Activated naive CD8-positive, alpha-beta T cell treated with anti-CD3 and anti-CD28 coated beads for 36 hours (primary cell): ENCODE measurements around the gene TSPAN7. TPM values are rescaled to one million over a fixed set of nuclear protein-coding genes. Genes with fewer than 3 reads are reported as not detected.
A peak's percentile ranks its signal among the peaks of the same experiment; 100 is the strongest.

Experiments used
- DNase-seq: peaks from one replicate; pipeline ENCODE4 v3.0.0; 2021
- H3K27ac Mint-ChIP-seq: one replicate; pipeline ENCODE4 v1.8.0; 2022; ENCODE audit warnings: mild to moderate bottlenecking, moderate library complexity, mixed read lengths
- H3K27me3 Mint-ChIP-seq: one replicate; pipeline ENCODE4 v1.8.0; 2022; ENCODE audit warnings: mild to moderate bottlenecking, mixed read lengths
- H3K36me3 Mint-ChIP-seq: one replicate; pipeline ENCODE4 v1.8.0; 2021; ENCODE audit warnings: mild to moderate bottlenecking, mixed read lengths
- H3K4me1 Mint-ChIP-seq: one replicate; pipeline ENCODE4 v1.8.0; 2021; ENCODE audit warnings: mixed read lengths
- H3K4me3 Mint-ChIP-seq: one replicate; pipeline ENCODE4 v1.8.0; 2022; ENCODE audit warnings: mild to moderate bottlenecking, moderate library complexity, mixed read lengths
- H3K9me3 Mint-ChIP-seq: one replicate; pipeline ENCODE4 v1.8.0; 2022; ENCODE audit warnings: mixed read lengths
- total RNA-seq, 2 experiments: library from RNA; stranded (reverse); gene quantifications; one replicate each; pipeline ENCODE4 v1.2.3, GENCODE V29; 2021

The TSPAN7 gene
- total RNA-seq, 2 experiments from 2014 or later: 0.28 to 0.37 TPM

DNA sequence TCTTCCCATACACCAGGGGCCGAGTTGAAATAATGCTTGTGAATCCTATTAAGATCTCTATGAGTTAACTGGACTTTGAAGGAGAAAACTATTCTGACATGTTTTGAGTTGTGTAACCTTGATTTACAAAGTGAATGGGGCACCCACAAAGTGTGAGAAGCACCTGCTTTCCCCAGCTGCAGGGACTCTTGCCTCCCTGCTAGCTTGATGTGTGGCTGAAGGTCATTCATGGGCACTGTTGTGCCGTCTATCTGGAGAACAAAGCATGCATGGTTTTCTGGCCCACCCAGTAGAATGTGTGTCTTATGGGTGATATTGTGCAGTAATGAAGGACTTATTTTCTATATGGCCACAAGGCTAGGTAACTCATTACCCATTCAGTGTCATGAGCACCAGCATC lies 53.1 kb downstream of the TSPAN7 start:
- H3K4me1 Mint-ChIP-seq: peaks cover 3% of the 10 kb centered on the region
- DNase-seq: no peak
- H3K36me3 Mint-ChIP-seq: no peaks in the 10 kb centered on the region
- no peak overlapping the region for H3K27ac Mint-ChIP-seq
- no peaks in the 10 kb centered on the region for H3K27me3 Mint-ChIP-seq
- no peaks in the 10 kb centered on the region for H3K9me3 Mint-ChIP-seq
- H3K4me3 Mint-ChIP-seq: no peak overlapping the region

DNA sequence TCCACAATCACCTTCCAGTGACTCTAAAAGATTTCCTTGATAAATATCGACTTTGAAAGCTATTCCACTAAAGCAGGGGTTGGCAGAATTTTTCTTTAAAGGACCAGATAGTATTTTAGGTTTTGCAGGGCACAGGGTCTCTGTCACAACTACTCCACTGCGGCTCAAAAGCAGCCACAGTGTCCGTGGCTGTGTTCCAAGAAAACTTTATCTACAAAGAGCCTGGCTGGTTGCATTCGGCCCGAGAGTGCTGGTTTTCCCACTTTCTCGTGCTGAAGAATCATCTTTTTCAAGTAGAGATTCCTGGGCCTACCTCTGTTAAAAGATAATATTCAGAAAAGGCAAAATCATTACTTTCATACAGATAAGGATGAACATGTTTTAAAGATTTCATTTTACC lies 55.6 kb downstream of the TSPAN7 start:
- Mint-ChIP-seq H3K27ac (no peak overlapping the region), H3K27me3 (peaks cover 3% of the 10 kb centered on the region), H3K36me3 (no peaks in the 10 kb centered on the region), H3K9me3 (no peaks in the 10 kb centered on the region), H3K4me1 (peaks cover 3% of the 10 kb centered on the region), H3K4me3 (no peak overlapping the region)
- DNase-seq: no peak

DNA sequence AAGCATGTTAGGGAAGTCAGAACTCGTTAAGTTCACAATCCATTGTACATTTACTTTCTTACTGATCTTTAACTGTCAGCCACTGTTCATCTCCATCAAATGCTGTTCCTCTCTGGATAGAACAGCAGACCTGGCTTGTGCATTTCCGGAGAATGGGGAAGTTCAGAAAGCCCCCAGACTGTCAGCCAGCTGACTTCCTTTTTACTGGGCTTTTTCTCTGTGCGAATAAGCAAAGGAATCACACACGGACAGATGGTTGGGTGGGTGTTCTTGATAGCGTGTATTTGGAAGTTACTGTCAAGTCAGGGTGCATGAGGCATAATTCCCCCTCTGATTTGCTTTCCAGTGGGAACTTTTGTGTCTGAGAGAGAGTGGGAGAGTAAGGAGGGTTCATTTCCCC lies 56.8 kb downstream of the TSPAN7 start:
- Mint-ChIP-seq H3K4me3 (no peak overlapping the region), H3K4me1 (peaks cover 3% of the 10 kb centered on the region), H3K9me3 (no peaks in the 10 kb centered on the region), H3K27me3 (peaks cover 3% of the 10 kb centered on the region), H3K36me3 (no peaks in the 10 kb centered on the region), H3K27ac (no peak overlapping the region)
- DNase-seq: no peak

DNA sequence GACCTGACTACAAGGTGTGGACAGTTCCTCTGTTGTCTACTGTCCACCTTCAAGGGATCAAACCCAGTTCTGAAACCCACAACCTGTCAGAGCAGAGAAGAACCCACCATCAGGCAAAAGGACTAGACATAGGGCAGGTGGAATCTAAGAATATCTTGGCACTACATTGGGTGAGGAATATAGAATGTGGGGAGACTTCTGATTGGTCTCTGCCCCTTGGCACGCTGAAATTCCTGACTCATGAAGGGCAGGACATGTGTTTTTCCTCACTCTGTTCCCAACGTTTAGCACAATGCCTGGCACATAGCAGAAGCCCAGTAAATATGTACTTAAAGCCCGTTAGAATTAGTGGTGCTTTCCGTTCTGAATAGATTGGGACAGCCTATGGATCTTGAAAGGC lies 59.3 kb downstream of the TSPAN7 start:
- Mint-ChIP-seq H3K9me3 (no peaks in the 10 kb centered on the region), H3K36me3 (no peaks in the 10 kb centered on the region), H3K27ac (no peak overlapping the region), H3K4me3 (no peak overlapping the region), H3K27me3 (peaks cover 7% of the 10 kb centered on the region), H3K4me1 (peaks cover 3% of the 10 kb centered on the region)
- DNase-seq: no peak

DNA sequence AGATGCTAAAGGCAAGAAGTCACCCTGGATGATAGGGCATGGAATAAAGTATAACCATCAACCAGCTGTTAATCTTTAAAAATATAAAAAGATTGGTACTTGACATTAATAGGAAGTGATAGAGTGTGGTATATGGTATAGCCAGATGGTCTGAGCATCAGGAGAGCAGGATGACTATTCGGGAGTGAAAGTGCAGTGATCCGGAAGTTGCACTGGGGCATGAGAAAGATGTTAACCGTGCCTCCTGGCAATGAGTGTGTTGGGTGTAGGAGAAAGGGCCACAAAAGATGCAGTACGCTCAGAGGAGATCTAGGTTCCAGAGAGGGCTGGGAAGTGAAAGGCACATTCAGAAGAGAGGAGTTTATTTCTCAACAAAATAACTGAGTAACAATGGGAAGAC lies 65.0 kb downstream of the TSPAN7 start:
- no peak for DNase-seq
- H3K27me3 Mint-ChIP-seq: peaks cover 13% of the 10 kb centered on the region
- H3K4me1 Mint-ChIP-seq: no peaks in the 10 kb centered on the region
- no peak overlapping the region for H3K27ac Mint-ChIP-seq
- no peaks in the 10 kb centered on the region for H3K36me3 Mint-ChIP-seq
- H3K9me3 Mint-ChIP-seq: no peaks in the 10 kb centered on the region
- no peak overlapping the region for H3K4me3 Mint-ChIP-seq

DNA sequence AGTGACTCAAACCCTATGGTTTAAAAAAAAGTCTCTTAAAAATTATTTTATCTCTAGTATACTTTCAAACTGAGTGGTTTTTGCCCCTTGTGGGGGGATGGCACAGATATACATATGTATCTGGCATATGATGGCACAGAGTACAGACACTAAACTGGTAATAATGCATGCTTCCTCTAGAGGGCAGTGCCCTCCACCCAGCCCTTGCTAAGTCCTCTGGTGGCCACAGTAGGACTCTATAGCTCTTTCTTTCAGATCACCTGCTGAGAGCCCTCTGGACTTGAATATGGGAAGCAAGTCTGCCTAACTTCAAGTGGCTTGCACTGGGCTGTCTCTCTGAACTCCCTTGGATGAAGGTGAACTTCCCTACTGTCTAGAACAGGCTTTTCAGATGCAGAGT lies 66.3 kb downstream of the TSPAN7 start:
- no peaks in the 10 kb centered on the region for H3K4me1 Mint-ChIP-seq
- no peaks in the 10 kb centered on the region for H3K9me3 Mint-ChIP-seq
- DNase-seq: peak; percentile 7
- no peaks in the 10 kb centered on the region for H3K36me3 Mint-ChIP-seq
- H3K27ac Mint-ChIP-seq: no peak overlapping the region
- peaks cover 11% of the 10 kb centered on the region for H3K27me3 Mint-ChIP-seq
- H3K4me3 Mint-ChIP-seq: no peak overlapping the region

DNA sequence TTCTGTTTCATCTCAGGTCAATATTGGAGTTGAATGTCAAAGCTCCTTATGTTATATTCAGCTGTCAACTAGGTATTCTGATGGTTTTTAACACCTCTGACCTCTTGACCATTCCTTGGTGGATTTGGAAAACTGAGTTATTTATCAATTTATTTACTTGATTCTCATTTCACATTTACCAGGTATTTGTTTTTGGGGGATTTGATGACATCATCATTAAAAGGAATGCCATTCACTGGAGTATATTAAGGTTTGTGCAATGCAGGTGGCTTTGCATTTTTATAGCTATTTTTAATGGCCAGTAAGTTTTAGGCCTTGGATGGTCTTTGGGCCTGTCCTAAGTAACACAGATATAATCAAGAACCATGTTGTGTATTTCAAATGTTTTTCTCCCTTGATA lies 67.2 kb downstream of the TSPAN7 start:
- Mint-ChIP-seq H3K27me3 (peaks cover 11% of the 10 kb centered on the region), H3K9me3 (no peaks in the 10 kb centered on the region), H3K4me1 (no peaks in the 10 kb centered on the region), H3K36me3 (no peaks in the 10 kb centered on the region), H3K27ac (no peak overlapping the region), H3K4me3 (no peak overlapping the region)
- DNase-seq: no peak

DNA sequence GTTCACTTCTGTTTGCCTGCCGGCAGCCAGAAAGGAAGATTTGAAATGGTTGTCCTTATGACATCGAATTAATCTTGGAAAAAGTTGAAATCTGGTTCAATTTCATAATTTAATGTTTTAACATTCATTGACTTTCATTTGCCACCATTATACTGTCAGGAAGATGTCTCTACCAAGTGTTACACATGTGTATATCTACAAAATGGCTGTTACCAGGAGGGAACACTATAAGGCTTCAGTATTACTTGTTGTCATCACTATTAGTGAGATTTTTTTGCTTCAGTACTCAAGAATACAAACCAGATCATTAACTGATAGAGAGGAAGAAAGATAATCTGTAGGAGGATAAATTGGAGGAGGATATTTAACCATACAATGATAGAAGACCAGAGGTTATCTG lies 71.2 kb downstream of the TSPAN7 start:
- no peak for DNase-seq
- H3K27ac Mint-ChIP-seq: no peak overlapping the region
- H3K4me3 Mint-ChIP-seq: no peak overlapping the region
- H3K9me3 Mint-ChIP-seq: no peaks in the 10 kb centered on the region
- no peaks in the 10 kb centered on the region for H3K27me3 Mint-ChIP-seq
- H3K4me1 Mint-ChIP-seq: no peaks in the 10 kb centered on the region
- no peaks in the 10 kb centered on the region for H3K36me3 Mint-ChIP-seq

DNA sequence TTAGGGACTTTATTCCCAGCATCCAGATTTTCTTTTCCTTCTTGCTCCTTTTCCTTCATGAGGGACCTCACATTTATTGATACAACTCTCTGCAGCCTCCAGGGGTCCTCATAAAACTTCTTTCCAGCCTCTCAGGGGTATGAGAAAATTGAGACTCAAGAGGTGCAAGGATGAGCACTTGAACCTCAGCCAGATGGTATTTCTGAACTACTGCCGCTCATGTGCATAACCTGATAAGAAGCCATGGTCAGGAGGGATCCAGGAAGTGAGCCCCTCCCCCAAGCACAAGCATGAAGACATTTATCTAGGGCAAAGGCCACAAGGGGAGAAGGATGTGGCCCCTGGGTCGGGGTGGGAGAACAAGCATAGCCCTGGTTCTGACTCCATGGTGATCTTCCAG lies 73.3 kb downstream of the TSPAN7 start:
- H3K27me3 Mint-ChIP-seq: no peaks in the 10 kb centered on the region
- no peaks in the 10 kb centered on the region for H3K9me3 Mint-ChIP-seq
- H3K36me3 Mint-ChIP-seq: no peaks in the 10 kb centered on the region
- no peak overlapping the region for H3K27ac Mint-ChIP-seq
- no peak overlapping the region for H3K4me3 Mint-ChIP-seq
- no peak for DNase-seq
- H3K4me1 Mint-ChIP-seq: no peaks in the 10 kb centered on the region

DNA sequence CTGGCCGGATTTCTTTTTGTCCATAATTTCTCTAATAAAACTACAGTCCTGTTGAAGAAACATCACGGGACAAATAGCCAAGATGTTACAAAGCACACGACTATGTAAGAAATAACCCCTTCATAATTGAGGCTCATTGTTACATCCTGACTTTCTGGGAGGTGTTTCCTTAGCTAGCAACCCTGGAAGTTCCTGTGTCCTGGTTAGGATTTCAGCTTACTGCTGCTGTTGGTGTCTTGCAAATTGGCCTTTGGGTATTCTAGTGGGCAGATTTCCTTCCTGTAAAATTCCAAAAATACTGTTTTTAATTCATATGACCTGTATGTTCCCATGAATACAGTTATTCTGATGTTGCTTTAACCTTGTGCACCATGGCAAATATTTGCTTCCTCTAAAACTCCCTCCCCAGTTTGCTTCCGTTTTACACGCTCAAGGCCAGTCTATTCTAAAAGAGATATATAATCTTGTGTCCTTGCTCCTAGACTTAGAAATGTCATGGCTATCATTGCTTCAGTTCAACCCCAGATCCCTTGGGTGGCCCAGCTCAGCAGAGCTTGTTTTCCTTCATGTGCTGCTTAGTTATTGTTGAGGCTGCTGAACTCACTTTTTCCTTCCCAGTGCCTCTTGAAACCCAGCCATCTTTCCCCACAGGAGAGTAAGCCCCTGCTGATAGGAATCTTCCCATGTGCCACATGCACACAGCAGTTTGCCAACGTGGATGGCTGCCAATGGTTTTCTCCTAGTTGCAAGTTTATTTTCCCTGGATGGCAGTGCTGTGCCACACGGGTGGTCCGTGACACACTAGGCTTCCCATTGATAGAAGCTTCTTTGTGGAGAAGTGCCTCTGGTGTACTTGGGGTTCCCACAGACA lies 75.8 kb downstream of the TSPAN7 start:
- H3K36me3 Mint-ChIP-seq: no peaks in the 10 kb centered on the region
- DNase-seq: no peak
- no peaks in the 10 kb centered on the region for H3K4me1 Mint-ChIP-seq
- peaks cover 9% of the 10 kb centered on the region for H3K27me3 Mint-ChIP-seq
- no peak overlapping the region for H3K4me3 Mint-ChIP-seq
- H3K9me3 Mint-ChIP-seq: no peaks in the 10 kb centered on the region
- no peak overlapping the region for H3K27ac Mint-ChIP-seq

DNA sequence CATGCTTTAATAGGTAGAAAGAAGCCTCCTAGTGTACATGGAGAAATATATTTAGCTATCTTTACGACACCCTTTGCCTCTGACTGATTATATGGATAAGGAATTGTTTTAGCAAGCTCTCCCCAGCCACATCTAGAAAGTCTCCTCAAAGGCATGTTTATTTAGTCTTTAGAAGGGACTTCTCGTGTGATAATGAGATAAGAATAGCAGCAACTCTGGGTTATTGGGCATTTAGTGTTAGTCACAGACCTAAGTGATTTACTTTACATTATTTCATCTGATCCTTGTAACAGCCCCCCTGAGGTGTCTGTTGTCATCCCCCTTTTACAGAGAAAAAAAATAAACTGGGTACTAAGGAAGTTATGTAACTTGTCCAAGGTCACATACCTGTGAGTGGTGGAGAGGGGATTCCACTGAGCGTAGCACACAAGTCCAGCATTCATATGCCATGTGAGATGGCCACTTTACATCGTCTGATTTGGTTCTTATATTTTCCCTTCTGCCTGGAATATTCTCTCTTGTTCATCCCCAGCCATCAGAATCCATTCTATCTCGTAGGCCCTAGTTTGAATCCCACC lies 77.7 kb downstream of the TSPAN7 start:
- H3K4me3 Mint-ChIP-seq: no peak overlapping the region
- no peaks in the 10 kb centered on the region for H3K36me3 Mint-ChIP-seq
- no peaks in the 10 kb centered on the region for H3K4me1 Mint-ChIP-seq
- H3K27me3 Mint-ChIP-seq: peaks cover 9% of the 10 kb centered on the region
- no peak for DNase-seq
- no peak overlapping the region for H3K27ac Mint-ChIP-seq
- no peaks in the 10 kb centered on the region for H3K9me3 Mint-ChIP-seq

DNA sequence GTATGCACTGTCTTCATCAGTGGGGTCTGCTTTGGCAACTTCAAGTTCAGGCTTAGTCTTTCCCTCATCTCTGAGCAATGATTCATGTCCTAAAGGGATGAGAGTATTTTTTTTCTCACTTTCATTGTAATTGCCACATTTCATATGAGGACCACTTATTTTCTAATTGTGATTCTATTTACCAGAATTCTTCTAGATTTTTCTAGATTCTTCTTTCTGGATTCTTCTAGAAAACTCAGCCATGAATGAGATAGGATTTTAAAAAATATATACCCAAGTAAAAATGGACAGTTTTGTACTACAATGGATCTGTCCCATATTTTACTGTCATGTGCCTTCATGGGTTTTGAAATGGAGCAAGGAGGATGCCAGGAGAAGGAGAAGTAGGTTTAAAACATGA lies 78.4 kb downstream of the TSPAN7 start:
- Mint-ChIP-seq H3K36me3 (no peaks in the 10 kb centered on the region), H3K27me3 (peaks cover 9% of the 10 kb centered on the region), H3K27ac (no peak overlapping the region), H3K4me1 (no peaks in the 10 kb centered on the region), H3K9me3 (no peaks in the 10 kb centered on the region), H3K4me3 (no peak overlapping the region)
- DNase-seq: no peak

DNA sequence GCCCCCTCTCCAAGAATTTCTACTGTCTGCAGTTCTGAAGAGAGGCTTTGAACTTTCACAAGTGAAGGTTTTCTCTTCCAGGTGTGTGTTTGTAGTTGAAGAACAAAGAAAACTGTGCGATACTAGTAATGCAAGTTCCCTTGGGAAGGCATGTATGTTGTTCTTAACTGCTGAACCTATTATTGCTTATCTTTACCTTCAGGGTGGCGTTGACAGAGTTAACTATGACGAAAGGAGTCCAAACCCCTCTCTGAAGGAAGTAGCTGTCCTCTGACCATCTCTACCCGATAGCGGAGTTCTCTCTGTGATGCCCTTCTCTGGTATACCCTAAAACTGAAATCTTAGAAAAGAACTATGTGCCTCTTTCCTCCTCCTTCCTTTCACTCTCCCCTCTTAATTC lies 79.9 kb downstream of the TSPAN7 start:
- Mint-ChIP-seq H3K4me3 (no peak overlapping the region), H3K36me3 (no peaks in the 10 kb centered on the region), H3K4me1 (peaks cover 1% of the 10 kb centered on the region), H3K9me3 (no peaks in the 10 kb centered on the region), H3K27ac (no peak overlapping the region), H3K27me3 (peaks cover 10% of the 10 kb centered on the region)
- DNase-seq: no peak

DNA sequence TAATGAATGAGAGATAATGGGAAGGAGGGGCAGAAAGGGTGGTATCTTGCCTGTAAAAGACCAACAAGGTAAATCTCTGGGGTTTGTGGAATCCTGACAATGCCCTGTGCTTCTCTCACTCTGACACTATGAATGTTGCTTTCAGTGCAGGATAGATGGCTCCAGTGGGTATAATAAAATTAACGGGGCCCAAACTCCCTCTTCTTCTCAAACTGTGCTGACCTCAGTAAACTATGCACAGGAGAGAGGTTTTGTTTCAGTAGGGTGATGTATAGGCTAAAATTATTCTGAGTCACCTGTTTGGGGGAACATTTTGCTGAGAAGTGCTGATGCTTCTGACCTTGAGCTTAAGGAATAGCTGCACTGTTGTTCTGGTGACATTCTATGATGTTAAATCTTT lies 82.6 kb downstream of the TSPAN7 start:
- Mint-ChIP-seq H3K27ac (no peak overlapping the region), H3K36me3 (no peaks in the 10 kb centered on the region), H3K4me3 (no peak overlapping the region), H3K9me3 (no peaks in the 10 kb centered on the region), H3K4me1 (peaks cover 2% of the 10 kb centered on the region), H3K27me3 (peaks cover 11% of the 10 kb centered on the region)
- no peak for DNase-seq

DNA sequence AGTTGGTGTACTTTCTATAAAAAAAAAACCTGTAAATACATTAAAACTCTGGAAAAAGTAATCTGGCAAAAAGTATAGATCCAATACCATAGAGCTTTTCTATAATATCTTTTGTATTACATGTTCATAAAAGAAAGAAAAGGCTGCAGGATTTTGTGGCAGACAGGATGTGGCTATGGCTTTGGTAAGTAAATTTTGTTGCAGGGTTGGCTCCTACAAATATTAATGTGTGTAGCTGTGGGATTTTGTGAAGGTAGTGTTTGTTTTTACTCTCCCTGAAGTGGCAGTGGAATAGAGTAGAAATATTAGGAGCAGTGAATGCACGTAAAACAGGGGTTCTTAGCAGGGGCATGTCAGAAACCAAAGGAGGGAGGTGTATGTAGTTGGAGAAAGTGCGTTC lies 84.8 kb downstream of the TSPAN7 start:
- H3K9me3 Mint-ChIP-seq: no peaks in the 10 kb centered on the region
- peaks cover 11% of the 10 kb centered on the region for H3K27me3 Mint-ChIP-seq
- no peak overlapping the region for H3K27ac Mint-ChIP-seq
- no peak for DNase-seq
- H3K4me1 Mint-ChIP-seq: peaks cover 2% of the 10 kb centered on the region
- no peaks in the 10 kb centered on the region for H3K36me3 Mint-ChIP-seq
- H3K4me3 Mint-ChIP-seq: no peak overlapping the region

DNA sequence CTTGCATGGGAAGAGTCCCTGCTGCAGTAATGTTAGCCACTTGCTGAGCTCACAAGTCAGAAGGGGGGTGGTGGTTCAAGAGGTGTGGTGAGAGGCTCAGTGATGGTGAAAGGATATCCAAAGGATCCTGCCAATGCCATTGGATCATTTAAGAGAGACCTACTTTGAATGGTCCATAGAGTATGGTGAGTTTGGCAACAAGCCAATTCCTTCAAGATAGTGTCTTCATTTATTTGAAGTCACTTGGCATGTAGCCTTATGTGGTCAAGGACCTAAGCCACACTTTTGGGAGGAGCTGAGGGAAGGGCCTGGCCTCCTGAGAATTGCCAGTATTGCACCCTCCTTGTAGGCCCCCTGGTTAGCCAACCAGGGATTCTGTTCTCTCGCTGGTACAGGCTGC lies 87.9 kb downstream of the TSPAN7 start:
- Mint-ChIP-seq H3K27ac (no peak overlapping the region), H3K4me3 (no peak overlapping the region), H3K4me1 (peaks cover 2% of the 10 kb centered on the region), H3K36me3 (no peaks in the 10 kb centered on the region), H3K27me3 (peaks cover 3% of the 10 kb centered on the region), H3K9me3 (no peaks in the 10 kb centered on the region)
- DNase-seq: no peak
